ENCODE results near the gene CCDC85C. TPM values are rescaled to one million over a fixed set of nuclear protein-coding genes. Genes with fewer than 3 reads are reported as not detected.

CCDC85C gene
- total and polyA plus RNA-seq, 2 donors, result 4.6 to 7.9 TPM

GRCh38 chr14:99452968-99453367, 151.0 kb downstream of the CCDC85C start:
- Histone ChIP-seq H3K4me3 (ENCODE audit: low read length in 2 of 2) (no peak overlapping the region), H3K27ac (ENCODE audit: low read depth in 1 of 2, low read length in 1 of 2) (no peak overlapping the region), H3K4me1 (ENCODE audit: control insufficient read depth in 2 of 2, insufficient read depth in 2 of 2, low read length in 2 of 2) (no peaks in the 10 kb centered on the region), H3K9me3 (ENCODE audit: control insufficient read depth in 2 of 2, insufficient read depth in 1 of 2, low read length in 1 of 2) (no peaks in the 10 kb centered on the region), H3K36me3 (ENCODE audit: control insufficient read depth in 2 of 2, insufficient read depth in 2 of 2, low read length in 1 of 2) (peaks cover 14 to 59% of the 10 kb centered on the region in 2 donors), H3K27me3 (ENCODE audit: control insufficient read depth in 2 of 2, insufficient read depth in 1 of 2, low read length in 1 of 2) (no peaks in the 10 kb centered on the region)
- no peak for DNase-seq (ENCODE audit: low read depth in 6 of 9, low spot score in 9 of 9)
- 97% methylated on average over 4 of the region's 4 CpGs for WGBS

- Histone ChIP-seq H3K9me3 (ENCODE audit: control insufficient read depth in 2 of 2, insufficient read depth in 1 of 2, low read length in 1 of 2) (no peaks in the 10 kb centered on the region), H3K27me3 (ENCODE audit: control insufficient read depth in 2 of 2, insufficient read depth in 1 of 2, low read length in 1 of 2) (no peaks in the 10 kb centered on the region), H3K27ac (ENCODE audit: low read depth in 1 of 2, low read length in 1 of 2) (no peak overlapping the region), H3K36me3 (ENCODE audit: control insufficient read depth in 2 of 2, insufficient read depth in 2 of 2, low read length in 1 of 2) (peaks cover 19 to 57% of the 10 kb centered on the region in 2 donors), H3K4me3 (ENCODE audit: low read length in 2 of 2) (no peak overlapping the region), H3K4me1 (ENCODE audit: control insufficient read depth in 2 of 2, insufficient read depth in 2 of 2, low read length in 2 of 2) (no peaks in the 10 kb centered on the region)
- 94% methylated on average over 5 of the region's 5 CpGs for WGBS
- DNase-seq (ENCODE audit: low read depth in 6 of 9, low spot score in 9 of 9), result no peak
Observed at GRCh38 chr14:99451234-99451633, 152.8 kb downstream of the CCDC85C start.

GRCh38 chr14:99450266-99450665, 153.7 kb downstream of the CCDC85C start:
- H3K27ac ChIP-seq (ENCODE audit: low read depth in 1 of 2, low read length in 1 of 2), result no peak overlapping the region
- no peaks in the 10 kb centered on the region for H3K27me3 ChIP-seq (ENCODE audit: control insufficient read depth in 2 of 2, insufficient read depth in 1 of 2, low read length in 1 of 2)
- H3K4me1 ChIP-seq (ENCODE audit: control insufficient read depth in 2 of 2, insufficient read depth in 2 of 2, low read length in 2 of 2), result no peaks in the 10 kb centered on the region
- no peak overlapping the region for H3K4me3 ChIP-seq (ENCODE audit: low read length in 2 of 2)
- no peaks in the 10 kb centered on the region for H3K9me3 ChIP-seq (ENCODE audit: control insufficient read depth in 2 of 2, insufficient read depth in 1 of 2, low read length in 1 of 2)
- no peak for DNase-seq (ENCODE audit: low read depth in 6 of 9, low spot score in 9 of 9)
- WGBS, result 95% methylated on average over 3 of the region's 3 CpGs
- peaks cover 19 to 49% of the 10 kb centered on the region in 2 donors for H3K36me3 ChIP-seq (ENCODE audit: control insufficient read depth in 2 of 2, insufficient read depth in 2 of 2, low read length in 1 of 2)

Other genes starting within 250 kb of the CCDC85C start
- 83.6 TPM for gene SETD3, start 123.3 kb downstream of the CCDC85C start, total RNA-seq
- 39.0 TPM for gene SETD3, start 123.3 kb downstream of the CCDC85C start, polyA plus RNA-seq
- 12.4 TPM for gene CCNK, start 122.8 kb downstream of the CCDC85C start, total RNA-seq
- 26.9 TPM for gene CCNK, start 122.8 kb downstream of the CCDC85C start, polyA plus RNA-seq
- 0.33 TPM for gene HHIPL1, start 40.9 kb upstream of the CCDC85C start, total RNA-seq
- 0.23 TPM for gene HHIPL1, start 40.9 kb upstream of the CCDC85C start, polyA plus RNA-seq
- 0.14 TPM for gene CYP46A1, start 80.1 kb upstream of the CCDC85C start, total RNA-seq
- 0.62 TPM for gene CYP46A1, start 80.1 kb upstream of the CCDC85C start, polyA plus RNA-seq
- 2.7 TPM for gene EML1, start 189.2 kb upstream of the CCDC85C start, total RNA-seq
- 1.7 TPM for gene EML1, start 189.2 kb upstream of the CCDC85C start, polyA plus RNA-seq